CD4-positive, alpha-beta T cell treated with Interleukin-17A for 4 hours (primary cell): Measurements from ENCODE around the gene IFT81.
"Not testable (repeated sequence)": the region's sequence is repeated elsewhere in the genome, so short reads cannot be mapped to it uniquely, and the experiment has no call there.

Experiments
- DNase-seq: peaks from one replicate; pipeline ENCODE4 v3.0.0-alpha.2; 2020; ENCODE audit warnings: mixed read lengths

IFT81 gene

DNA sequence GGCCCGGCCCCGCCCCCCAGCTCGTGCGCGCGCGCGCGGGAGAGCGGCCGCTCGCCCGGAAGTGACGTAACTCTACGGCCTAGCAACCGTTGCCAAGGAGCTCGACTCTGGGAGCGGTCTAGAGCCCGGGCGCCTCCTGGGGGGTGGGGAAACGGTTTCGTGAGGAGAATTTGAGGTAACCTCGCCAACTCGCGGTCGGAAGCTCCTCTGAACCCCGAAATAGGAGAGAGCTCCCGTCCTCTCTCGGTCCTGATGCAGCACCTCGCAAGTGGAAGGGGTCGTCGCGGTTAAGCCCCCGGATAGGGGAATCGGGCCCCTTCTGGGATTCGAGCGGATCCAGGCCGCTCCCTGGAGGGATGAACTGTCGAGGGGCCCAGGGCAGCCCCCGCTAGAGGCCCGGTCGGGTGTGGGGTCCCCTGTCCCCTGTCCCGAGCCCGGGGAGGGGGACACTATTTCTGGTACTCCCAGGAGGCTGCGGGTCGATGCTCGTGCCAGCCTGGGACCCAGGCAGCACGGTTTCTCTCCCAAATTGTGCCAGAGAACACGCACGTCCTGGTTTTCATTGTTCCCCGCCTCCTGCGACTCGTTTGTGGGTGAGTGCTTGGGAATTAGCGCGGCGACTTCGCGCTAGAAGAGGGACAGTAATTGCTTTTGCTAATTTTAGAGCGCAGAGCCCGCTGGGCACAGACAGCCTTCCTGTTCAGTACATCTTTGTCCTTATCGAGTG lies at the start of gene IFT81:
Gene IFT81 (plus strand): TSS at position 89 of the 727 bp plus-strand sequence. CDS start 3,024 bp downstream, outside the sequence.
- peak; percentile 96 for DNase-seq

DNA sequence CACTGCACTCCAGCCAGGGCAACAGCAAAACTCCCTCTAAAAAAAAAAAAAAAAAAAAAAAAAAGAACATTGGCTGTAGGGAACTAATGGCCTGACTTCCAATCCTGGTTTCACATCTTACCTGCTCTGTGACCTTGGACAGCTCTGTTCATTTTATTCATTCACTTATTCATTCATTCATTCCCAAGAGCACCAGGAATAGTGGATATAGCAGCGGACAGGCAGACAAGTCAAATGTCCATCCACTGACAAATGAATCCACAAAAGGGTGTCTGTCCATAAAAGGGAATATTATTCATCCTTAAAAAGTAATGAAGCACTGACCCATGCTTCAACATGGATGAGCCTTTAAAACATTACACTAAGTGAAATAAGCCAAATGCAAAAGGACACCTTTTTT lies 48.3 kb upstream of the IFT81 start:
- DNase-seq, result no peak

DNA sequence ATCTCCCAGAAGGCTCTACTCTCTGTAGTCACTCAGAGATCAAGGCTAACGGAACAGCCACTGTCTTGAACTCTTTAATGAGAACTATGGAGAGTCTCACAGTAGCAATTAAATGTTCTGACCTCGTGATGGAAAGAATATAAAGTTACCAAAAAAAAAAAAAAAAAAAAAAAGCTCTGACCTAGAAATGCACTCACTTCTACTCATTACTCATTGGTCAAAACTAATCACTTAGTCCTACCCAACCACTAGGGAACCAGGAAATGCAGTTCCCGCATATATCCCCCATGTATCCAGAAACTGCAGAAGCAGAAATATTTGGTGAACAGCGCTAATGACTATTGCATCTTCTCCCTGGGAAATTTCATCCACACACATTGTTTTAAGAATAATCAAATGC lies 46.4 kb upstream of the IFT81 start:
- no peak for DNase-seq

- peak; percentile 80 for DNase-seq
Measured at GRCh38 chr12:110079477-110080400, 44.4 kb upstream of the IFT81 start.

DNA sequence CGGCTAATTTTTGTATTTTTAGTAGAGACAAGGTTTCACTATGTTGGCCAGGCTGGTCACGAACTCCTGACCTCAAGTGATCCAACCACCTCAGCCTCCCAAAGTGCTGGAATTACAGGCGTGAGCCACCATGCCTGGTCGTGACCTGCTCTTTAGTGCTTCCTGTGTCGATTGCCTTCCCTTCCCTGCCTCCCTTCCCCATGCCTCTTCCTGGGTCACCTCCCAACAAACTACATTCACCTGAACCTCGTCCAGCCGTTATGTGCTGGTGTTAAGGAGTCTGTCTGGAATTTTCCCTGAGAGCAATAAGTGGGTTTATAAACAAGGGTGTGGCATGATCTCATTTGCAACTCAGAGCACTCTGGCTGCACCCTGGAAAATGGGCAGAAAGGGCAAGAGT lies 43.7 kb upstream of the IFT81 start:
- DNase-seq, result no peak

GRCh38 chr12:110084314-110085015 lies 39.7 kb upstream of the IFT81 start:
- DNase-seq, result no peak

- DNase-seq, result not testable (repeated sequence)
Measured at GRCh38 chr12:110088216-110088615, 35.9 kb upstream of the IFT81 start.

DNA sequence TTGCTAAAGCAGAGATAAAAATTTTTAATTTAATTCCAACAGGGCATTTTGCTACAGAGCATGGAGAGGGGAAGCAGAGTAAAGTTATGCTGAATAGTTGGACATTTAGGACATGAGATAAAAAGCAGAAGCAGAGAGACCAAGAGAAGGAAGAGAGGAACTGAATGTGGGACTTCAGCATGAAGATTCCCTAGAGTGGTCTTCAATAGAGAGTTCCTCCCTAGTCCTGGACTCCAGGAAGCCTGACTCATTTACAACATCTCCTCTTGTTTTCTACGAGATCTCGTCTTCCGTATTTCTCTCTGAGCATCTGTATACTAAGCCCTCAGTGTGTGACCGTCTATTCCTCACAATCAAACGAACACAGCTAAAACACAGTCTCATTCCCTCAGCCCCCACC lies 35.2 kb upstream of the IFT81 start:
- no peak for DNase-seq

- DNase-seq, result no peak
Measured at GRCh38 chr12:110090266-110091135, 33.7 kb upstream of the IFT81 start.

DNA sequence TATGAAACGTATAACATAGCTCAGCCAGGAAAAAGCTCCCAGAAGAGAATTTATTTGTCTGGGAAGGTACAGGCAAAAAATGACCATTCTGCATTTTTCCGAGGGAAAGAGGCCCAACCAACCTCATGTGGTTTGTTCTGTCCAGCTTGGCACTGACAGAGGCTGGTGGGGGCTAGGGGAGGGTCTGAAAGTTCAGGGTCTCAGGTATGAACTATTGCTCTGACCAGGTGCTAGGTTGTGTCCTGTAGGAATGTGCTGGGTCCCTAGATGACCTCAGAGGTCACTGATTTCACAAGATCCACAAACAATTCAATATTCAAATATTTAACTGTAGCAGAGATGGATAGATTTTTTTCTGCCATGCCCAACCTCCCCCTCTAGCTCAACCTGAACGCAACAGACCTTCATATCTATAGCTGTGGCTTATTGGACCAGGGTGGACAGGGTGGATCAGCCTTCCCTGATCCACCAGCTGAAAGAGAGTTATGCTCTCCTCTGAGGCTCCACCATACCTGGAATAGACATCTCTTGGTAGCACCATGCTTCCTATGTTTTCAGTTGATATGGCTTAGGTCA lies 32.9 kb upstream of the IFT81 start:
- DNase-seq, result no peak

GRCh38 chr12:110093631-110094311 lies 30.4 kb upstream of the IFT81 start:
- DNase-seq, result no peak

GRCh38 chr12:110100315-110100970 lies 23.7 kb upstream of the IFT81 start:
- DNase-seq, result peak; percentile 75

DNA sequence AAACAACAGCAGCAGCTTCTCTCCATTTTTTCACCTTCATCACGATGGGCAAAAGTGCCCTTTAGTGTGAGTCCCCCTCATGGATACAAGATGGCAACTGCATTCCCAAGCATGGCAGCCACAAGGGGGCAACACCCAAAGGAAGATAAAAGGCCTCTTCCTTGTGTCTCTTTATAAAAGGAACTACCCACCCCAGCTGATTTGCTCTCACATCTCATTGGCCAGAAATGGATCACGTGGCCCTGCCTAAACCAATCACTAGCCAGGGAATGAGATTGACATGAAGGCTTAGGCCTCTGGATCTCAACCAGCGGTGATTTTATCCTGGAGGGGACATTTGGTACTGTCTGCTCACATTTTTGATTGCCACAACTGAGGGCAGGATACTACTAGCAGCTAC lies 21.9 kb upstream of the IFT81 start:
- peak; percentile 9 for DNase-seq

DNA sequence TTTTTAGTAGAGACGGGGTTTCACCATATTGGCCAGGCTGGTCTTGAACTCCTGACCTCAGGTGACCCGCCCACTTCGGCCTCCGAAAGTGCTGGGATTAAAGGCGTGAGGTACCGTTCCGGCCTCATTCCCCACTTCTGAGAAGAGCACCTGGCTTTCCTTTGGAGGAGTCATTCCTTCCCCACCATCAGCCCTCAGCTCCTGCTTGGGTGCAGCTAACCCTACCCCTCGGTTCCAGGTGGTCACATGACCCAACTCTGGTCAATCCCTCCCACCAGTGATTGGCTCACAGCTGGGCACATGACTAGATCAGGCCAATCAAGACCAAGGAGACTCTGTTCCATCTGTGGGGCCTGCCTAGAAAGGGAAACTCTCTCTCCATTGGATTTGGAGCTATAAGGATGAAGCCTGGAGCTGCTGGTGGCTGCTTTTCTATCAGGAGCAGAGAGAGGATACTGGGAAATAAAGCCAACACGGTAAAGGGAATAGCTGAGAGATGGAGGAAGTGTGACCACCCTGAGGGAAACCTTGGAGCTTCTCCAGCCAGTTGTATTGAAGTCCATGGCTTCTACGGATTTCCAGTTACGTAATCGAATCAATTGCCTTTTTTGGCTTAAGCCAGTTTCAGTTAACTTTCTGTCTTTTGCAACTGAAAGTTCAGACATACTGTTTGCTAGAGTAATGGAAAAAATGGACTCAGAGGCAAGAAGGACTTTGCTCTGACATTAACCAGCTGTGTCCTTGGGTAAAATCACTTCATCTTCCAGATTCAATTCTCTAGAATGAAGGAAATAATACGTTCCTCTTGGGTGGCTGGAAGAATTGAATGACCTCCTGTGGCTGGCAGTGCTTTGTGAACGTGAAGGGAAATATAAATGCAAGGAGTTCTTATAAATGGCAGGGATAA lies 19.7 kb upstream of the IFT81 start:
- no peak for DNase-seq

DNA sequence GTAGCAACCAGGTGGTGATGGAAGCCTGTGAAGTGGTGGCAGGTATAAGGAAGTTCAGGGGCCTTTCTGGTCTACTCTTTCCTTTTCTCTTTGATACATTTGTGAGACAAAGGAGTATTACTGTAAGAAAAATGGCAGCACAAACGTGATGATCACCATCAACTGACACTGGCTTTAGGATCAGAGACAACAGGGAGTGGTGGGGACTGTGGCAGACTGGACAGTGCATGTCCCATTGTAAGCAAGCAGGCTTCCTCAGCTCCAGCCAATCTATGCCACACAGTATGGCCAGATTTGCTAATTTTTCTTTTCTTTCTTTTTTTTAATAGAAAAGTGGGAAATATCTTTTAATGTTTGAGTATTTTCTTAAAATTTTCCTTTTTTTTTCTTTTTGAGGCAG lies 19.0 kb upstream of the IFT81 start:
- no peak for DNase-seq

DNA sequence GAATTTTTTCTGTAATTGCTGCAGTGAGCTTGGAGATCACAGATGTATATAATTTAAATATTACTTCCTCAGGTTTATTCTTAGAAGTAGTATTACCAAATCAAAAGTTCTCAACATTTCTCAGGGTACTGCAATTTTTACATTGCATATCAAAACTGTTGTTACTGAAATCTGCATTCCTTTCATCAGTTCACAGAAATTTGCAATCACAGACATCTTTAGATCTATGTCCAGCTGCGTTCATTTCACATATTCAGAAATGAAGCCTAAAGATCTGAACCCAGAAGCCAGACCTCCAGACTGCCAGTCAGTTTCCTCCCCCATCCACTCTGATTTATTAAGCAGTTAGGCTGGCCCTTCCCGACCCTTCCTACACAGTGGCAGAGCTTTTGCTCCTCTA lies 18.2 kb upstream of the IFT81 start:
- no peak for DNase-seq

DNA sequence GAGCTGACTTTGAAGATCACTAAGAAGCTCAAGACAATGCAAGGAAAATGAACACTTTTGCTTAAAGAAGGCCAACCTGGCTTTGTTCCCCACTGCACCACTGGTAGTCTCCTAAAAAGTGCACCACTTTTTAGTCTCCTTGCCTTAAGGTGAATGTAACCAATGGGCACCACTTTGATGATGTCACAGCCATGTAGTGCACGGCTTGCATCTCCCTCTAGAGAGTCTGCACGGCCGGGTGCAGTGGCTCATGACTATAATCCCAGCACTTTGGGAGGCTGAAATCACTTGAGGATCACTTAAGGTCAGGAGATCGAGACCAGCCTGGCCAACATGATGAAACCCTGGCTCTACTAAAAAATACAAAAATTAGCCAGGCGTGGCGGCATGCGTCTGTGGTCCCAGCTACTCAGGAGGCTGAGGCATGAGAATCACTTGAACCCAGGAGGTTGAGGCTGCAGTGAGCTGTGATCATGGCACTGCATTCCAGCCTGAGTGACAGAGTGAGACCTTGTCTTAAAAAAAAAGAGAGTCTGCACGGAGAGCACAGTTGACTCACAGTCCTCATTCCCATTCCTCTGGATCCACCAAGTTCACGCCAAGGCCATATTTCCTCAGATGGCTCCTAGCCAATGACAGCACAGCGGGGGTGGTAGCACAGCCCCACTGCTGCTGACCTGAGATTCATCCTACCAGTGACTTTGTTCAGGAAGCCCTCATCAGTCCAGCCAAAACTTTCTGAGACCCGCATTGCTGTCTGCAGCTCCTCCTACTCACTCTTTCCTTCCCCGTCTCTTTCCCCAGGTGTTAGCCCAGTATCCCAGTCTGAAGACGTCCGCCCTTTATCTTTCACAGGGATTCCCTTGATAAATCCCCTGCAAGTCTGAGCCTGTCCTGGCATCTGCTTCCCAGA lies 16.5 kb upstream of the IFT81 start:
- no peak for DNase-seq

- no peak for DNase-seq
Measured at GRCh38 chr12:110108309-110109036, 15.7 kb upstream of the IFT81 start.
